CD4-positive, CD25-positive, alpha-beta regulatory T cell (primary cell): ENCODE data around the gene ZNF576. TPM values are rescaled to one million over a fixed set of nuclear protein-coding genes. Genes with fewer than 3 reads are reported as not detected.
"Not testable (repeated sequence)": the region's sequence is repeated elsewhere in the genome, so short reads cannot be mapped to it uniquely, and the experiment has no call there.

ENCODE experiments used
- ATAC-seq, 2 donors: fragments of 150-1000 bp; cut with Tn5 transposase; one replicate each; pipeline ENCODE4 v1.10.0; 2021; ENCODE audit warnings: low read depth in 2 of 2, moderate number of reproducible peaks in 2 of 2, moderate library complexity in 1 of 2
- DNase-seq, 3 donors: peaks; one replicate each; pipeline versions ENCODE4 v3.0.0 to v3.0.0-alpha.2; 2012 to 2022; ENCODE audit warnings: mixed read lengths in 1 of 3
- H3K27ac ChIP-seq: one replicate; pipeline ENCODE4 v1.7.0; 2013; ENCODE audit warnings: mild to moderate bottlenecking, low read length; ENCODE audit not compliant: insufficient read depth, poor library complexity, severe bottlenecking
- H3K27me3 ChIP-seq: one replicate; pipeline ENCODE4 v1.7.0; 2013; ENCODE audit warnings: low read length; ENCODE audit not compliant: control insufficient read depth, insufficient read depth
- H3K36me3 ChIP-seq: one replicate; pipeline ENCODE4 v1.7.0; 2013; ENCODE audit warnings: mild to moderate bottlenecking, low read length, moderate library complexity; ENCODE audit not compliant: control insufficient read depth, insufficient read depth
- H3K4me1 ChIP-seq: 2 replicates; pipeline ENCODE4 v1.7.0; 2013; ENCODE audit warnings: mild to moderate bottlenecking, low read length; ENCODE audit not compliant: insufficient read depth, control insufficient read depth, poor library complexity, severe bottlenecking
- H3K4me3 ChIP-seq: one replicate; pipeline ENCODE4 v1.7.0; 2013; ENCODE audit warnings: low read depth, mild to moderate bottlenecking, low read length, moderate library complexity
- H3K9me3 ChIP-seq, 2 experiments: 1 replicate in 1 of 2; 2 replicates in 1 of 2; pipeline ENCODE4 v1.7.0; 2013; ENCODE audit warnings: low read length in 2 of 2, mild to moderate bottlenecking in 1 of 2, moderate library complexity in 1 of 2; ENCODE audit not compliant: control insufficient read depth in 2 of 2
- H3K27ac Mint-ChIP-seq, 3 donors: one replicate each; pipeline ENCODE4 v1.8.0; 2020 to 2022; ENCODE audit warnings: mild to moderate bottlenecking in 3 of 3, mixed read lengths in 3 of 3, moderate library complexity in 2 of 3
- H3K27me3 Mint-ChIP-seq: one replicate; pipeline ENCODE4 v1.8.0; 2022; ENCODE audit warnings: mild to moderate bottlenecking, mixed read lengths
- H3K36me3 Mint-ChIP-seq: one replicate; pipeline ENCODE4 v1.8.0; 2020; ENCODE audit warnings: mixed read lengths
- H3K4me1 Mint-ChIP-seq, 4 donors: one replicate each; pipeline ENCODE4 v1.8.0; 2020 to 2022; ENCODE audit warnings: mixed read lengths in 4 of 4, mild to moderate bottlenecking in 1 of 4
- H3K4me3 Mint-ChIP-seq, 4 donors: one replicate each; pipeline ENCODE4 v1.8.0; 2020 to 2022; ENCODE audit warnings: mild to moderate bottlenecking in 4 of 4, mixed read lengths in 4 of 4, moderate library complexity in 3 of 4
- H3K9me3 Mint-ChIP-seq, 7 donors: one replicate each; pipeline ENCODE4 v1.8.0; 2020 to 2022; ENCODE audit warnings: mixed read lengths in 7 of 7, mild to moderate bottlenecking in 3 of 7, moderate library complexity in 2 of 7
- polyA plus RNA-seq, 4 donors: library from polyadenylated mRNA; unstranded; fragments of 300-500 nt; fragmentation: Illumina TruSeq; gene quantifications; one replicate each; pipeline ENCODE4 v1.2.3, GENCODE V29; 2021
- total RNA-seq: library from RNA; stranded (reverse); gene quantifications from one replicate; pipeline ENCODE4 v1.2.3, GENCODE V29; 2022

The ZNF576 gene
- total and polyA plus RNA-seq, 5 donors from 2014 or later = 5.5 to 11.0 (median 8.9) TPM

GRCh38 chr19:43640424-43640757, 44.0 kb downstream of the ZNF576 start:
- H3K4me1 Mint-ChIP-seq = peaks cover 0 to 22% (median 9%) of the 10 kb centered on the region in 4 donors
- peaks cover 70% of the 10 kb centered on the region for H3K27me3 Mint-ChIP-seq
- H3K36me3 Mint-ChIP-seq = no peaks in the 10 kb centered on the region
- DNase-seq (no peak), ATAC-seq (no peak)
- peaks cover 21% of the 10 kb centered on the region for H3K27me3 ChIP-seq
- H3K9me3 ChIP-seq = no peaks in the 10 kb centered on the region
- peaks cover 9% of the 10 kb centered on the region for H3K4me1 ChIP-seq
- H3K36me3 ChIP-seq = no peaks in the 10 kb centered on the region
- H3K9me3 Mint-ChIP-seq = peaks cover 0 to 2% (median 0%) of the 10 kb centered on the region in 7 donors
- H3K4me3 Mint-ChIP-seq = peak overlapping the region; percentile 27 to 85 (median 71)
- H3K27ac Mint-ChIP-seq = peak overlapping the region in 1 of 3 donors; percentile 72
- H3K27ac ChIP-seq = no peak overlapping the region
- H3K4me3 ChIP-seq = no peak overlapping the region

- DNase-seq (no peak), ATAC-seq (no peak)
- Histone ChIP-seq H3K36me3 (no peaks in the 10 kb centered on the region), H3K4me1 (peaks cover 9% of the 10 kb centered on the region), H3K27me3 (peaks cover 21% of the 10 kb centered on the region), H3K27ac (no peak overlapping the region), H3K4me3 (no peak overlapping the region), H3K9me3 (no peaks in the 10 kb centered on the region)
- Mint-ChIP-seq H3K4me3 (peak overlapping the region; percentile 70 to 87 (median 80)), H3K27ac (peak overlapping the region in 1 of 3 donors; percentile 67), H3K27me3 (peaks cover 61% of the 10 kb centered on the region), H3K36me3 (peaks cover 2% of the 10 kb centered on the region), H3K4me1 (peaks cover 0 to 22% (median 9%) of the 10 kb centered on the region in 4 donors), H3K9me3 (peaks cover 0 to 5% (median 2%) of the 10 kb centered on the region in 7 donors)
Observed at GRCh38 chr19:43641333-43641732, 44.9 kb downstream of the ZNF576 start.

DNA sequence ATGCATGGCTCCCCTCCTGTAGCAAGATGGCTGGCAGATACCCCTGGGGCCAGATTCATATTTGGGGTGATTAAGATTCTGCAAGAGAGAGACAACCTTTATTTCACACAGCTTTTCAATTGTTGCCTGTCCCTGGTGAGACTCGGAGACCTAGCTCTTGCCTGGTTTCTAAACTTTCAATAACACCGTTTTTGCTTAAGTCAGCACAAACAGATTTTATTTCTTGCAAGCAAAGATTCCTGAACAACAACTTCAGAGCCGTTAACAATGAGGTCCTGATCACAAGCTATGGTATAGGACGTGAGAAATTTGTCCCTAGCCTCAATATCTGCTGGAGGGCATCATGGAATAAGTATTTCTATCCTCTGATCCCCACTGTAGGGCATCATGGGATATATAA, 46.1 kb downstream of the ZNF576 start:
- Mint-ChIP-seq H3K36me3 (peaks cover 5% of the 10 kb centered on the region), H3K27ac (no peak overlapping the region), H3K27me3 (peaks cover 52% of the 10 kb centered on the region), H3K4me3 (peak overlapping the region in 2 of 4 donors; percentile 33 to 49), H3K4me1 (peaks cover 0 to 22% (median 9%) of the 10 kb centered on the region in 4 donors), H3K9me3 (peaks cover 0 to 10% (median 2%) of the 10 kb centered on the region in 7 donors)
- Histone ChIP-seq H3K4me3 (no peak overlapping the region), H3K4me1 (peaks cover 9% of the 10 kb centered on the region), H3K27ac (no peak overlapping the region), H3K27me3 (peaks cover 15% of the 10 kb centered on the region), H3K9me3 (no peaks in the 10 kb centered on the region), H3K36me3 (no peaks in the 10 kb centered on the region)
- no peak for ATAC-seq
- no peak for DNase-seq

DNA sequence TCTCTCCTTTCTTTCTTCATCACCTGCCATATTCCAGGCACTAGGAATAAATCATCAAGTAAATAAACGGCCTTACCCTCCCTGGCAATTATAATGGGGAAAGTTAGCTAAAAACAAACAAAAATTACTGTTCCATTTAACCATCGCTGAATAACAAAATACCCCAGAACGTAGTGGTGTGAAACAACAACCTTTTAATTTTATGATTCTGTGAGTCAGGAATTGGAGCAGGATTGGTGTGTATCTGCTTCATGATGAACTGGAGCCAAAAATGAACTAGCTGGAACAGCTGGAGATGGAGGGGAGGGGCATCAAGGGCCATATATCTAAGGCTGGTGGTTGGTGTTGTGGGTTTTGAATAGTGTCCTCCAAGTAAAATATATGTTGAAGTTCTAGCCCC, 46.9 kb downstream of the ZNF576 start:
- Mint-ChIP-seq H3K4me1 (peaks cover 0 to 22% (median 8%) of the 10 kb centered on the region in 4 donors), H3K27me3 (peaks cover 44% of the 10 kb centered on the region), H3K4me3 (no peak overlapping the region), H3K27ac (no peak overlapping the region), H3K36me3 (peaks cover 5% of the 10 kb centered on the region), H3K9me3 (peaks cover 0 to 10% (median 2%) of the 10 kb centered on the region in 7 donors)
- no peaks in the 10 kb centered on the region for H3K36me3 ChIP-seq
- no peaks in the 10 kb centered on the region for H3K9me3 ChIP-seq
- no peak overlapping the region for H3K27ac ChIP-seq
- H3K27me3 ChIP-seq = peaks cover 13% of the 10 kb centered on the region
- no peak for DNase-seq
- H3K4me3 ChIP-seq = no peak overlapping the region
- H3K4me1 ChIP-seq = peaks cover 9% of the 10 kb centered on the region
- ATAC-seq = no peak

- peaks cover 35% of the 10 kb centered on the region for H3K27me3 Mint-ChIP-seq
- Histone ChIP-seq H3K4me1 (peaks cover 7% of the 10 kb centered on the region), H3K36me3 (no peaks in the 10 kb centered on the region), H3K27me3 (peaks cover 4% of the 10 kb centered on the region), H3K27ac (no peak overlapping the region), H3K9me3 (no peaks in the 10 kb centered on the region), H3K4me3 (no peak overlapping the region)
- peaks cover 5% of the 10 kb centered on the region for H3K36me3 Mint-ChIP-seq
- DNase-seq (no peak), ATAC-seq (no peak)
- H3K4me3 Mint-ChIP-seq = no peak overlapping the region
- peaks cover 0 to 18% (median 3%) of the 10 kb centered on the region in 4 donors for H3K4me1 Mint-ChIP-seq
- H3K9me3 Mint-ChIP-seq = peaks cover 0 to 10% (median 2%) of the 10 kb centered on the region in 7 donors
- no peak overlapping the region for H3K27ac Mint-ChIP-seq
Observed at GRCh38 chr19:43644181-43644580, 47.8 kb downstream of the ZNF576 start.

DNA sequence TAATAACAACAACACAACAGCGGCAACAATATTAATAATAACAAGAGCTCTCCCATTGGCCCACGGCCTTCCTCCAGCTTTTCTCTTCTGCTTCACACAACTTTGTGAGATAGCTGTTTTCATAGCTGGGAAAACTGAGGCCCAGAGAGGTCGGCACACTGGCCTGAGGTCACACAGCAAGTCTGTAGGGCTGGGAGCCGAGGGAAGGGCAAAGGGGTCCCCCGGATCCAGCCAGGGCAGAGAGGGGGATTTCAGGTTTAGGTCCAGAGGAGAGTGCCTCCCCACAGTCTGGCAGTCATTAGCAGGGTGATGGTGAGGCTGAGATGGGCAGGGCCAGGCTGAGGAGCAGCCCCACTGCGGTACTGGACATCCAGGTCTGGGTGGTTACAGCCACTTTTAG, 52.2 kb downstream of the ZNF576 start:
- H3K27me3 Mint-ChIP-seq = peaks cover 2% of the 10 kb centered on the region
- H3K27ac ChIP-seq = no peak overlapping the region
- ATAC-seq = no peak
- DNase-seq = no peak
- no peak overlapping the region for H3K27ac Mint-ChIP-seq
- H3K4me3 ChIP-seq = no peak overlapping the region
- no peaks in the 10 kb centered on the region for H3K4me1 ChIP-seq
- H3K4me3 Mint-ChIP-seq = no peak overlapping the region
- no peaks in the 10 kb centered on the region for H3K27me3 ChIP-seq
- no peaks in the 10 kb centered on the region for H3K4me1 Mint-ChIP-seq
- no peaks in the 10 kb centered on the region for H3K36me3 ChIP-seq
- no peaks in the 10 kb centered on the region for H3K9me3 ChIP-seq
- H3K36me3 Mint-ChIP-seq = peaks cover 9% of the 10 kb centered on the region
- H3K9me3 Mint-ChIP-seq = peaks cover 0 to 10% (median 1%) of the 10 kb centered on the region in 7 donors

DNA sequence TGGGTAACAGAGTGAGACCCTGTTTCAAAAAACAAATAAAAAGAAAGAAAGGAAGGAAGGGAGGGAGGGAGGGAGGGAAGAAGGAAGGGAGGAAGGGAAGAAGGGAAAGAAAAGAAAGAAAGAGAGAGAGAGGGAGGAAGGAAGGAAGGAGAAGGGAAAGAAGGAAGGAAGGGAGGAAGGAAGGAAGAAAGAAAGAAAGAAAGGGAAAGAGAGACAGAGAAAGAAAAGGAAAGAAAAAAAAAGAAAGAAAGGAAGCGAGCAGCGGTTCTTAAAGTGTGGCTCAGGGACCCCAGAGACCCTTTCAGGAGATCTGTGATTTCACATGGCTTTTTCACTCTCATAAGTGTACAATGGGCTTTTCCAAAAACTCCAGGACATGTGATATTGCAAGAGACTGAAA, 53.1 kb downstream of the ZNF576 start:
- no peaks in the 10 kb centered on the region for H3K4me1 ChIP-seq
- Mint-ChIP-seq H3K9me3 (peaks cover 0 to 10% (median 1%) of the 10 kb centered on the region in 7 donors), H3K4me3 (no peak overlapping the region), H3K27ac (no peak overlapping the region), H3K36me3 (peaks cover 9% of the 10 kb centered on the region), H3K27me3 (no peaks in the 10 kb centered on the region), H3K4me1 (no peaks in the 10 kb centered on the region)
- H3K27me3 ChIP-seq = no peaks in the 10 kb centered on the region
- H3K27ac ChIP-seq = no peak overlapping the region
- ATAC-seq (no peak), DNase-seq (no peak)
- H3K9me3 ChIP-seq = no peaks in the 10 kb centered on the region
- H3K36me3 ChIP-seq = no peaks in the 10 kb centered on the region
- H3K4me3 ChIP-seq = no peak overlapping the region

- H3K27me3 ChIP-seq, H3K4me3 Mint-ChIP-seq, H3K27me3 Mint-ChIP-seq, ATAC-seq, DNase-seq, H3K4me1 Mint-ChIP-seq, H3K36me3 ChIP-seq, H3K36me3 Mint-ChIP-seq, H3K27ac ChIP-seq, H3K4me1 ChIP-seq, H3K4me3 ChIP-seq, H3K9me3 ChIP-seq, H3K27ac Mint-ChIP-seq: not testable (repeated sequence)
- H3K9me3 Mint-ChIP-seq = peaks cover 0 to 10% (median 1%) of the 10 kb centered on the region in 7 donors
Observed at GRCh38 chr19:43650276-43650675, 53.9 kb downstream of the ZNF576 start.
